GM18867 (cell line): ENCODE measurements around the gene HOTAIR.

Experiments used
- ATAC-seq: cut with Tn5 transposase; IDR thresholded peaks from one replicate; pipeline ENCODE4 v1.9.1; 2021; ENCODE audit warnings: mild to moderate bottlenecking, moderate library complexity; ENCODE audit not compliant: unreplicated experiment

The HOTAIR gene

GRCh38 chr12:53949631-53950436 is 24.9 kb downstream of the HOTAIR start:
- no peak for ATAC-seq

- no peak for ATAC-seq
Measured at GRCh38 chr12:53948650-53949593, 25.8 kb downstream of the HOTAIR start.

GRCh38 chr12:53947743-53948142 is 27.0 kb downstream of the HOTAIR start:
- ATAC-seq: no peak

- ATAC-seq: no peak
Measured at GRCh38 chr12:53944907-53945847, 29.6 kb downstream of the HOTAIR start.

GRCh38 chr12:53944209-53944608 is 30.5 kb downstream of the HOTAIR start:
- no peak for ATAC-seq

GRCh38 chr12:53942467-53942997 is 32.2 kb downstream of the HOTAIR start:
- no peak for ATAC-seq

GRCh38 chr12:53941750-53942149 is 33.0 kb downstream of the HOTAIR start:
- no peak for ATAC-seq

GRCh38 chr12:53941187-53941586 is 33.6 kb downstream of the HOTAIR start:
- ATAC-seq: no peak

- ATAC-seq: no peak
Measured at GRCh38 chr12:53940443-53941014, 34.2 kb downstream of the HOTAIR start.

GRCh38 chr12:53939141-53940108 is 35.3 kb downstream of the HOTAIR start:
- ATAC-seq: no peak

GRCh38 chr12:53938326-53939140 is 36.2 kb downstream of the HOTAIR start, which contains the start of gene HOXC13:
Gene HOXC13, plus strand, starts transcription at chr12:53938831. Its CDS starts 76 bp downstream, at chr12:53938907.
- ATAC-seq: no peak

- no peak for ATAC-seq
Measured at GRCh38 chr12:53937596-53938325, 37.0 kb downstream of the HOTAIR start.

GRCh38 chr12:53937099-53937498 is 37.7 kb downstream of the HOTAIR start:
- ATAC-seq: no peak

GRCh38 chr12:53935383-53936341 is 39.1 kb downstream of the HOTAIR start:
- ATAC-seq: no peak

GRCh38 chr12:53932915-53933314 is 41.8 kb downstream of the HOTAIR start:
- no peak for ATAC-seq
